Renal cortical epithelial cell (primary cell): ENCODE measurements around the gene OSBPL5. TPM values are rescaled to one million over a fixed set of nuclear protein-coding genes. Genes with fewer than 3 reads are reported as not detected.

Source experiments
- DNase-seq: peaks from one replicate; pipeline ENCODE4 v3.0.0-alpha.2; 2011; ENCODE audit warnings: low read depth
- total RNA-seq: library from RNA; depleted of rRNA; stranded (reverse); fragments of >200 nt; gene quantifications from 2 replicates; pipeline ENCODE4 v1.2.3, GENCODE V29; 2014

Gene OSBPL5
- total RNA-seq, 1 donor from 2014 or later, result 21.3 TPM

- DNase-seq, result no peak
Observed at GRCh38 chr11:3197044-3197695, 32.1 kb upstream of the OSBPL5 start.

DNA sequence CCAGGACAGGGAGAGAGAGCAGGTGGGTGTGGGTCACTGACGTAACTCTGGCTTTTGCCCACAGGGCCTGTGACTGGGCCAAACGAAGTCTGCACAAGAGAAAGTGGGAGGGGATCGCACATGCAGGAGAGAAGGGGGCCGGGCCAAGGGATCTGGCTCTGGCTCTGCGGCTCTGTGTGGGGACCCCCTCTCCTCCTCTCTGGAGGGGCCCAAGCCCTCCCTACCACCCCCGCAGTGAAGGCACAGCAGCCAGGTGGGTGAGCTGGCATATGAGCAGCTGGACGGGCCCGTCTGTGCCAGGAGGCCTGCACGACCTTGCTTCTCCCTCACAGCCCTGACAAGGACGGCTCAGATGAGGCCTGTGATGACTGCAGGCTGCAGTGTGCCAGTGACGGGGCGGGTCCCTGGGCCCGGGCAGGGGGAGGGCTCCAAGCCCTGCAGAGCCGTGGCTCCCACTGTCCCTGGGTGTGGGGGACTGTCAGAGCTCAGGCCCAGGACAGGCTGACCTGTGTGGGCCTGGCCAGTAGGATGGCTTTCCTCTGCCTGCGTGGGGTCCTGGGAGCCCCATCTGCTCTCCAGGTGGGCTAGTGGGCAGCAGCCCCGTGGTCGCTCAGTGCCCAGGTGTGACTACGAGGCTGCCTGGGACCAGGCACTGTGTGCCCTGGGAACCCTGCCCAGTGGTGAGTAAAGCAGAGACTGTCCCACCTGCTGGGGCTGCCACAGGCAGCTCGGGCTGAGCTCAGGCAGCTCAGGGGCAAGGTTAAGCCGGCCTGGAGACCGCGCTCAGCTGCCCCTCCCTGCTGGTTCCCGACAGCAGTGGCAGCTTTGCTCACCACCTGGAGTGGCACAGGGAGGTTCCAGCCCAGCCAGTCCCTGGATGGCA, 31.3 kb upstream of the OSBPL5 start:
- no peak for DNase-seq

GRCh38 chr11:3195251-3196160, 30.4 kb upstream of the OSBPL5 start:
- DNase-seq, result no peak

DNA sequence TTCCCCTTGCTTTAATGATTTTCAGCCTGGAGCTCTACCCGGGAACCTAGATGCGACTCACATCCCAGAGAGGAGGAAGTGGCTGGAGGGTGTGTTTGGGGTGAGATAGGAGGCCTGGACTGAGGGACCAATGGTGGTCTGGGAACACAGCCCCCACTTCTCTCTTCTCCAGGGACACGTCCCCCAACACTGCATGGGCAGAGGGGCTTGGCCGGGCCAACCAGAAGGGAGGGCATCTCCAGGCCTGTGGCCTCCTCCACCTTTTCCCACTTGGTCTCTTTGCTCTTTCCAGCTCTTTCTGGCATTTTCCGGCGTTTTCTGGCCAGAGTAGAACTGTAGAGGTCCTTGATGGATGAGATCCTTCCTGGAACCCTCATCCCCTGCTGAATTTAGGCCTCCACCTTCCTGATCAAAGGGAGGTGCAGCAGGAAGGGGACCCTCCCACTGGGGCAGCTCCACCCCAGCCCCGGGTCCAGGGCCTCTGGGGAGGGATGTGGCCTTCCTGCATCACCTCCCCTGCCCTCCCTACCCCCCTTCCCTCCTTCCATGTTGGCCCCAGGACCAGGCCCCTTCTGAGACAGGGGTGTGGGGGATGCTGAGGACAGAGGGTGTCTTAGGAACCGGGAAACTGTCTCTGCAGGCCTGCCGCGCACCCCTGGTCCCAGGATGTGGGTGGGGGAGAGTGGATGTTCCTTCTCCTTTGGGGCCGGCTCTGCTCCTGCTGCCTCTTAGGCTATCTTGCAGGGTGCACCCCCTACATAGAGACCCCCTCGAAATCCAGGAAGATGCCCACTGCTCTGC, 29.1 kb upstream of the OSBPL5 start:
- no peak for DNase-seq

GRCh38 chr11:3193373-3194015, 28.4 kb upstream of the OSBPL5 start:
- no peak for DNase-seq

DNA sequence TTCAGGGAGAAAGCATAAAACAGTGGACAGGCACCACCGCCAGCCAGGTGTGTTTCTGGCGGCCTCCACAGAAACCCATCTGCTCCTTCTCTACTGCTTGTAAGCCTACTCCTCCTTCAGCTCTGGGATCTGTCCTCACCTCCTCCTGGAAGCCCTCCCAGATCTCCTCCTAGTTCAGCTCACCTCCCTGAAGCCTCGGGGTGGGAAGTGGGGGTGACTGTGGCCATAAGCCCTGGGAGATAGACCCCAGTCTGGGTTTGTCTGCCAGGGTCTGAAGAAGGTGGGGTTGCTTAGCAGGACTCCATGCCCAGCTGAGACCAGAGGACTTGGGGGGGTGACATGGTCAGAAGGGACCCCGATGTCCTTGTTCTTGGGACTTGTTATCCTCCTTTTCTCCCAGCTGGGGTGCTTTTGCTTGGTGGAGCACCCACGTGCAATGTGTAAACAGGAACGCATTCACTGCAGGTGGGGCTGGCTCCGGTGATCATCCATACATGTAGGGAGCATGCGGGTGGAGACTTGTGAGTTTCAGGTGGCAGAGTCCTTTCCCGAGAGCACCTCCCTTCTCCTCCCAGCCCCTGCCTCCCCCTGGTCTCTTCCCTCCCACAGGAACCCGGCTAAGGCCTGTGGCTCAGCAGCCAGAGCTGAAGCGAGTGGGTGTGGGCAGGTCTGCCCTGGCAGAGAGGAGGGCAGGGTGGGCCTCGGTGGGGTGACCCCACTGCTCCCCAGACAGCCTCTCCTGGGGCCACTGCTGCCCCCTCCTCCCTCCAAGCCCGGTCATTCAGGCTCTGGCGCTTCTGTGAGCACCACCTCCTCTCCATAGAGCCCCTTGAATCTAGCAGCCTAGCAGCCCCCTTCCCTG, 27.6 kb upstream of the OSBPL5 start:
- DNase-seq, result no peak

GRCh38 chr11:3191586-3192324, 26.6 kb upstream of the OSBPL5 start:
- no peak for DNase-seq

DNA sequence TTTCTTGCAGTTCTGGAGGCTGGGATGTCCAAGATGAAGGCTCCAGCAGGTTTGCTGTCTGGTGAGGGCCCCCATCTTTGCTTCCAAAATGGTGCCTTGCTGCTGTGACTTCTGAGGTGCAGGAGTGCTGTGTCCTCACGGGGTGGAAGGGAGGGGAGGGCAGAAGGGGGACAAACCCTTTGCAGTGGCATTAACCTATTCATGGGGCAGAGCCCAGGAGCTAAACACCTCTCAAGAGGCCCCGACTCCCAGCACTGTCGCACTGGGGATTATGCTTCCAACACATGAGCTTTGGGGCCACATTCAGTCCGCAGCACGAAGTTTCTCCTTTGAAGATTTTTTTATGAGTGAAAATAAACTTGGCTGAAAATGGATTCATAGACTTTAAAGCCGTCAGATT, 25.5 kb upstream of the OSBPL5 start:
- no peak for DNase-seq

GRCh38 chr11:3189886-3190583, 24.9 kb upstream of the OSBPL5 start:
- no peak for DNase-seq

DNA sequence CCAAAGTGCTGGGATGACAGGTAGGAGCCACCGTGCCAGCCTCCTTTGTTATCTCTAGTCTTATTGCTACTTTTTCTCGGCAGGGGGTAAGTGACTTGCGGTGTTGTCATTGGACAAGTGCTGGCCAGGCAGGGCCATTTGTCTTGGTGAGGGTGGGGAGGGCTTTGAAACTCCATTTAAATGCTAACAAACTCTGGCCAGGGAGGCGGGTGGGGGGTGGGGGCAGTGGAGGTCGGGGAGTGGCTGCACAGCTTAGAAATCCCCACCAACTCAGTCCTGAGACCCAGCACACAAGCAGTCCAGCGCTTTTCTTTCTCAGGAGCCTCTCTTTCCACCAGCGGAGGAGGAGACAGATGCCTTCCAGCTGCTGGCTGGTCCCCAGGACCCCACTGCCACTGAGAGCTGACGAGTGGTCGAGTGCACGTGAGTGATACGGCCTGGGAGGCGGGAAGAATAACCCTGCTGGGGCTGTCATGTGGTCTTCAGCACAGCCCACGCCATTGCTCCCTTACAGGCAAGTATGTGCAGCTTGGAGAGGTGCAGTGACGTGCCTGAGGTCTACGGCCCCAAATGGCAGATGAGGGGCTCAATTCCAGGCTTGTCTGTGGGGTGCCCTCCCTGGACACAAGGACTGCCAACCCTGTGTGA, 24.2 kb upstream of the OSBPL5 start:
- no peak for DNase-seq

- DNase-seq, result no peak
Observed at GRCh38 chr11:3188496-3189195, 23.5 kb upstream of the OSBPL5 start.

- DNase-seq, result no peak
Observed at GRCh38 chr11:3186166-3186953, 21.2 kb upstream of the OSBPL5 start.

DNA sequence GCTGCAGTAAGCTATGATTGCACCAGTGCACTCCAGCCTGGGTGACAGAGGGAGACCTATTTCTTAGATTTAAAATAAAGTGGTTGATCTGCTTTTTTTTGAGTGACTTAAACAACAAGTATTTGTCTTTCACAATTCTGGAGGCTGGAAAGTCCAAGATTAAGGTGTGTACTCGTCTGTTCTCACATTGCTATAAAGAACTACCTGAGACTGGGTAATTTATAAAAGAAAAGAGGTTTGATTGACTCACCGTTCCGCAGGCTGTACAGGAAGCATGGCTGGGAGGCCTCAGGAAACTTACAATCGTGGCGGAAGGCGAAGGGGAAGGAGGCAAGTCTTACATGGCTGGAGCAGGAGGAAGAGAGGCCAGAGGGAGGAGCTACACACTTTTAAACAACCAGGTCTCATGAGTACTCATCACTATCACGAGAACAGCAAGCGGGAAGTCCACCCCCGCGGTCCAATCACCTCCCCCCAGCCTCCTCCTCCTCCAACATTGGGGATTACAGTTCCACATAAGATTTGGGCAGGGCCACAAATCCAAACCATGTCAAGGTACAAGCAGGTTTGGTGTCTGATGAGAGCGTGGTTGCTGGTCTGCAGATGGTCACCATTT, 19.7 kb upstream of the OSBPL5 start:
- no peak for DNase-seq

GRCh38 chr11:3183523-3183922, 18.4 kb upstream of the OSBPL5 start:
- DNase-seq, result no peak

DNA sequence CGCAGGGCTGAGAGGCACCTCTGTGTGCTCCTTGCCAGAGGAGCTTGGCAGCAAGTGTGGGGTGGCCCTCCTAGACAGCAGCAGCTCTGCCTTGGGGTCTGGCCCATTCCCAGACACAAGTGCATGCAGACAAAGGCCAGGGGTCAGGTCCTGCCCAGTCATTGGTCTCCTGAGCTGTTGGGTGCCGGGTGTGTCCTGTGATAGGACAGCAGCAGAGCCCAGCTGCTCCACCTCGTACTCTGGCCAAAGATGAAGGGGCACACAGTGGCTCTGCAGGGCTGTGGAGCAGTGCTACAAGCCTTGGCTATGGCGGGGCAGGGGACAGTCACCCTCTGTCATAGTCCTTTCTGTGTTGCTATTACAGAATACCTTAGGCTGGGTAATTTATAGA, 17.3 kb upstream of the OSBPL5 start:
- no peak for DNase-seq
